Right ventricle myocardium inferior (tissue), 1 donor: ENCODE measurements around the gene RHO. TPM values are rescaled to one million over a fixed set of nuclear protein-coding genes. Genes with fewer than 3 reads are reported as not detected.
"Not testable (repeated sequence)": the region's sequence is repeated elsewhere in the genome, so short reads cannot be mapped to it uniquely, and the experiment has no call there.

ENCODE experiments used
- ATAC-seq: fragments of 200-7000 bp; cut with Tn5 transposase; one replicate; pipeline ENCODE4 v1.9.1; 2020; ENCODE audit warnings: mild to moderate bottlenecking, moderate library complexity
- DNase-seq: peaks from one replicate; pipeline ENCODE4 v3.0.0; 2021; ENCODE audit errors: missing footprints
- intact Hi-C: fragments of 100-400 bp; cut with DNase I; formaldehyde crosslinking; loops from one replicate; pipeline ENCODE4 v1.11.0; 2022
- total RNA-seq: library from RNA; stranded (reverse); fragmentation: NEBNext Ultra II Directional; extraction: Animal tissue kit (Norgen Biotek cat#: 25700); gene quantifications from one replicate; pipeline ENCODE4 v1.2.1, GENCODE V29; 2021
- donor health status: DM: no; HTN: yes; CAD: no; lungs with severe emphysema.

RHO gene
- total RNA-seq, 1 donor from 2014 or later: not detected

- intact Hi-C loops: no loop called here
- peak; percentile 42 for DNase-seq
- no peak for ATAC-seq
These were observed 3.8 kb downstream of the RHO start for GRCh38 chr3:129532261-129532660.

GRCh38 chr3:129533406-129533805, 5.0 kb downstream of the RHO start:
- DNase-seq: peak; percentile 30
- ATAC-seq: no peak
- intact Hi-C loops: no loop called here

- intact Hi-C loops: no loop called here
- DNase-seq (peak; percentile 6), ATAC-seq (no peak)
These were observed 6.1 kb downstream of the RHO start for GRCh38 chr3:129534428-129535027.

- DNase-seq (peak; percentile 11), ATAC-seq (no peak)
- intact Hi-C loops: no loop called here
These were observed 6.6 kb downstream of the RHO start for GRCh38 chr3:129535075-129535474.

GRCh38 chr3:129536374-129536667, 7.9 kb downstream of the RHO start:
- no peak for DNase-seq
- ATAC-seq: no peak
- intact Hi-C loops: no loop called here

- DNase-seq (peak; percentile 1), ATAC-seq (no peak)
- intact Hi-C loops: no loop called here
These were observed 8.4 kb downstream of the RHO start for GRCh38 chr3:129536804-129537203.

GRCh38 chr3:129539206-129539605, 10.8 kb downstream of the RHO start:
- ATAC-seq (no peak), DNase-seq (peak; percentile 26)
- intact Hi-C loops: no loop called here

GRCh38 chr3:129540776-129541516, 12.5 kb downstream of the RHO start:
- intact Hi-C loops: no loop called here
- ATAC-seq (no peak), DNase-seq (peak; percentile 43)

- ATAC-seq (no peak), DNase-seq (peak; percentile 14)
- intact Hi-C loops: no loop called here
These were observed 14.3 kb downstream of the RHO start for GRCh38 chr3:129542747-129543146.

GRCh38 chr3:129543156-129543790, 14.8 kb downstream of the RHO start, which contains the start of gene H1-8:
Gene H1-8, plus strand, starts transcription at chr3:129543175. Its CDS starts 44 bp downstream, at chr3:129543219.
- DNase-seq (peak; percentile 55), ATAC-seq (no peak)
- intact Hi-C loops: no loop called here

- DNase-seq (peak; percentile 45), ATAC-seq (no peak)
- intact Hi-C loops: no loop called here
These were observed 15.6 kb downstream of the RHO start for GRCh38 chr3:129543999-129544398.

GRCh38 chr3:129545951-129546350, 17.5 kb downstream of the RHO start:
- intact Hi-C loops, ATAC-seq: not testable (repeated sequence)
- DNase-seq: peak; percentile 28

GRCh38 chr3:129547241-129547640, 18.8 kb downstream of the RHO start:
- ATAC-seq (no peak), DNase-seq (peak; percentile 65)
- intact Hi-C loops: no loop called here

- intact Hi-C loops: no loop called here
These were observed 19.9 kb downstream of the RHO start for GRCh38 chr3:129548104-129548965.

GRCh38 chr3:129549006-129549800, 20.8 kb downstream of the RHO start:
- intact Hi-C loops: no loop called here
- ATAC-seq (no peak), DNase-seq (peak; percentile 35)

More at GRCh38 chr3:129548104-129548965, 19.9 kb downstream of the RHO start:
- peak; percentile 47 for DNase-seq
- no peak for ATAC-seq

- ATAC-seq: no peak
- no peak for DNase-seq
- intact Hi-C loops: no loop called here
These were observed 21.4 kb downstream of the RHO start for GRCh38 chr3:129549805-129550204.

GRCh38 chr3:129552287-129553050, 24.0 kb downstream of the RHO start:
- ATAC-seq: peak; percentile 11
- intact Hi-C loops: no loop called here
- DNase-seq: peak; percentile 63

GRCh38 chr3:129553171-129553570, 24.7 kb downstream of the RHO start:
- intact Hi-C loops: no loop called here
- peak; percentile 54 for DNase-seq
- ATAC-seq: no peak
